Bone marrow (tissue), 2 donors: ENCODE measurements around the gene UBR4.

Experiments
- DNase-seq, 2 donors: peaks; one replicate each; lab custom pipeline; 2025; lab: John Stamatoyannopoulos, UW

UBR4 gene

DNA sequence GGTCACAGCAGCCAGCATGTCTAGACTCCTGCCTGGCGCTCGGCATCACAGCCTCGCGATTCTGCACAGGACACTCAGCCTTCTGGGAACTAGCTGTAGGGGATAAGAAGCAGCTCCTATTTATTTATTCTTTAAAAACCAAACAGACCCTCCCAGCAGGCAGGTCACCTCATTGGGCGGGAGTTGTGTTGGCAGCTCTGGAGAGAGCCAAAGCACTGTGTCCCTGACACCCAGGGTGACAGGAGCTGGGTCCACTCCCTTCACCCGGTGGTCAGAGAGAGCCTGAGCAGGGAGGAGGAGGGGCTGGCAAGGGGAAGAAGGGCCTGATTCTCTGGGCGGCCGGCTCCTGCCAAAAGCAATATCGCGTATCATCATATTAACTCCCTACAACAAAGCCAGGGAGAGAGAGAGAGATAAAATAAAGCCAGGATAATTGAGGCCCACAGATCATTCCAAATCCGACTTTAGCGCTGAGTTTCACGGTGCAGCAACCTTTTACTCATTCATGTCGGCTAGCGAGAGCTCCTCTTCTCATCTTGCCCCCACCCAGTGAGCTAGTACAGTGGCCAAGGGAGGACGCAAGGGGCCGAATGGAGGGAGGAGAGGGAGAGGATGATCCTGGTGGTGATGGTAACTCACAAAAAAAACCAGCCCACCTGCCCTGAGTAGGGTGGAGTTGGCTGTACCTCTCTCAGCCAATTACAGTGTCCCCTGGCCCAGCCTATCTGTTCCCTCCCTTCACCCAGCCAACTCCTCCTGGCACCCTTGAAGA is 173.8 kb downstream of the UBR4 start:
- no peak for DNase-seq

DNA sequence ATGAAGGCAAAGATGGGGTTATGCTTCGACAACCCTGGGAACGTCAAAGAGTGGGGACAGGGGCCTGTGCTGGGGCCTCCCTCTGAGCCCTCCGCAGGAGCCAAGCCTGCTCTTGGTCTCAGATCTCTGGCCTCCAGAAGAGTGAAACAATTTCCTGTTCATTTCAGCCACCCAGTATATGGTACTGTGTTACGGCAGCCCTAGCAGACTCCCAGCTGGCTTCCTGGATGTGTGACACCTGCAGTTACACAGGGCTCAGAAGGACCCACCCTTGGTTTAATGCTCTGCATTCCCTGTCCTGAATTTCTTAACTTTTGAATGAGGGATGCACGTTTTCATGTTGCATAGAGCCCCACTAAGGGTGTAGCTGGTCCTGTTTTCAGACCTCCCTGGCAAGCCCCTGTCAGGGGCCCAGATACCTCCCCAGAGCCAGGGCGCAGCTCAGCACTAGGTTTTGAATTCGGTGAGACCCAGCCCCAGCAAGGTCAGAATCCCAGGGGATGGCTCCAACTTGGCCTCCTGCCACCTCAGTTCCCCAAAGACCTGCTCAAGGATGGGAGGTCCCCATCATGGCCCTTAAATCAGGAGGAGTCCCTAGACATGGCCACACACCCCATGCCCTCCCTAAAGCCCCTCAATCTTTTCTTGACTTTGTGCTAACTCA is 174.6 kb downstream of the UBR4 start:
- DNase-seq: no peak

DNA sequence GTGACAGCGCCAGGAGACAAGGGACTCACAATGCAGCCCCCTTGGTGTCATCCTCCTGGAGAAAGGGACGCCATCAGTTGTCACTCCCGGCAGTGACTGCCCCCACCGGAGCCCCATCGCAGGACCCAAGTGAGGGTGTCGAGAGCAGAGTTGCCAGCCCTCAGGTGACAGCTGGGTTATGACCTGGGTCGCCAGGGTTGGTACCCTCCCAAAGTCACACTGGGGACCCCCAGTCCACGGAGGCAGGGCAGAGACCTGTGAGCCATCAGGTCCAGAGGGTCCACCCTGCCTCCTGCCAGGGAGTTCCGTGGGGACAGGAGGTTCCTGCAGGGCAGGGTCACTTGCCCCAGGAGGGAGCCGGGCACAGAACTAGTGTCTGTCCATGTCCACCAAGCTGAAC is 175.3 kb downstream of the UBR4 start:
- DNase-seq: no peak

DNA sequence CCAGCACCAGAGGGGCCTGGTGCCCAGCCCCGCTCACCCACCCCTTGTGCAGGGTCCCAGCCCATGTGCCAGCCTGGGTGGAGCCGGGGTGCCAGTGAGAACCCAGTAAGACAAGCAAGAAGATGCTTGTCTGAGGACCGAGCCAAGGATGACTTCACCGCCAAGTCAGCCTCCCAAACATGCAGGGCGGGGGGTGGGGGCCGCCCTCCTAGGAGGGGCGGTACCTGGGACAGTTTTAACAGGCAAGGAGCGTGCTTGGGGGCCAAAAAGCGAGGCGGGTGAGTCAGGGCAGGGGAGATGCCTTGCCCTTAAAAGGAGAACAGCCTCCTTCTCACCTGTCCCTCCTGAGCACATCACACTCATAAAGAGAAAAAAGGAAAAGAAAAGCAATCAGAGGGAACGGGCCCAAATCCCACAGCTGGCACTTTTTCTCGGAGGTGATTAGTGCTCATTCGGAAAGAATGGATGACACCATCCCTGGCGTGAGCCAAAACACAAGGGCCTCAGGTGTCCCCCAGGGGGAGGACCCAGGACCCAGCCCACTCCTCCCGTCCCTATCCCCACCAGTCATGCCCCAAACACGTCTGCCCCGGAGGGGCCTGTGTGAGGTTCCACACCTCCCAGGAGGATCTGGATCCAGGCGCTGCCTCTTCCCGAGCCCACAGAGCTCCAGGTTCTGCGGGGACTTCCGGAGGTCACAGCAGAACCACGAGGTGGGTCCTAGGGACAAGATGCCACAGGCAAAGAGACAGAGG is 176.0 kb downstream of the UBR4 start:
- DNase-seq: no peak

DNA sequence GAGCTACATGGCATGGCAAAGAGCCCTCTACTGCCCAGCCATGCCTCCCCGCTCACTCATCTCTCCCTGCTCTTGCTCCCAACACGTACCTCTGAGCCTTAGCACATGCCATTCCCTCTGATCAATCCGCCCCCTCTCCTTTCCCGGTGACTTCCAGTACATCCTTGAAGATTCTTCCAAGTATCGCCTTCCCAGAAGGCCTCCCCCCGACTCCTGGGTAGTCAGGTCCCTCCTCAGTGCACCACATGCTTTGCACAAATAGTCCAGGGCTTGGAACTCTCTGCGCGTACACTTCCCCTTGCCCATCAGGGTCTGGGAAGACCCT is 176.6 kb downstream of the UBR4 start:
- no peak for DNase-seq

DNA sequence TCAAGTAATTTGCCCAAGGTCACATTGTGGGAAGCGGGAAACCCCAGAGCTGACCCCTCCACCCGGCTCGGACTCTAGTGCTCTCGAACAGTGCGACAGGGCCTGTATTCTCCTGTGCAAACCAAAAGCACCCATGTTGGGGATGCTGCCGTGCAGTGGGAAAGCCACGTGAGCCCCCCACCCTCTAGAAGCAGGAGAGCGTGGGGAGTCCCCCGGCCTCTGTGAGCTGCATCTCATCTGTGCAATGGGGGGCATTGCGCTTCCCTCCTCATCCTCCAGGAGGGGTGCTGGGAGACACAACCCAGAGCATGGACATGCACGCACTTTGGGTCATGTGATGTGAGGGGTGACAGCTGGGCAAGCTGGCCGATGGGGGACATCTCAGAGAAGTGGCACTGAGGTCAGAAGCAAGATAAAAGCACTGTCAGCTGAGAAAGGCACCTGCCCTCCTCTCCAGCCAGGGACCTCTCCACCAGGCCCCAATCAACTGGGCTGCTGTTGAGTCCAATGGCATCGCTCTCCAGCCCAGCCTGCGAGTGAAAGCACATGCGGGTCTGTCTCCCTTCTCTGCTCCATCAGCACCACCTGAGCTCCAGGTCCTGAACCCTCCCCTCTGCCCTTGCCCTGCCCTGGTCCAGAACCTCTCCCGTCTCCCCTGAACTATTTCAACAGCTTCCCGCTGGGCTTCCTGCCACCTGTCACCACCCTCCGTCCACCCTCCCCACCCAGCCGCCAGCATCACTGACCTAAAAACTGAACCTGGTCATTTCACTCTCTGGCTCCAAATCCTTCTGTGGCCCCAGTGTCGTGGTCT is 177.2 kb downstream of the UBR4 start:
- DNase-seq: no peak

DNA sequence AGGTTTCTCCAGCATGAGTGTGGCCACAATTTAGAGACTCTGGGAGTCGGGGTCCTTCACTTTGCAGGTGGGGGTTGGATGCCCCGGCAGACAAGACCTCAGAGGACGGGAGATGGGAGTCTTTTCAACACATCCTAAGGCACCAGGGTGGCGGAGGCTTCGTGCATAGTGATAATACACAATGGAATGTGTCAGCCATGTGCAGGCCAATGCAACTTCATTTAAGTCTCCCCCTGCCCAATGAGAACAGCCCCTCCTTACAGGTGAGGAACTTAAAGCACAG is 177.7 kb downstream of the UBR4 start:
- no peak for DNase-seq

DNA sequence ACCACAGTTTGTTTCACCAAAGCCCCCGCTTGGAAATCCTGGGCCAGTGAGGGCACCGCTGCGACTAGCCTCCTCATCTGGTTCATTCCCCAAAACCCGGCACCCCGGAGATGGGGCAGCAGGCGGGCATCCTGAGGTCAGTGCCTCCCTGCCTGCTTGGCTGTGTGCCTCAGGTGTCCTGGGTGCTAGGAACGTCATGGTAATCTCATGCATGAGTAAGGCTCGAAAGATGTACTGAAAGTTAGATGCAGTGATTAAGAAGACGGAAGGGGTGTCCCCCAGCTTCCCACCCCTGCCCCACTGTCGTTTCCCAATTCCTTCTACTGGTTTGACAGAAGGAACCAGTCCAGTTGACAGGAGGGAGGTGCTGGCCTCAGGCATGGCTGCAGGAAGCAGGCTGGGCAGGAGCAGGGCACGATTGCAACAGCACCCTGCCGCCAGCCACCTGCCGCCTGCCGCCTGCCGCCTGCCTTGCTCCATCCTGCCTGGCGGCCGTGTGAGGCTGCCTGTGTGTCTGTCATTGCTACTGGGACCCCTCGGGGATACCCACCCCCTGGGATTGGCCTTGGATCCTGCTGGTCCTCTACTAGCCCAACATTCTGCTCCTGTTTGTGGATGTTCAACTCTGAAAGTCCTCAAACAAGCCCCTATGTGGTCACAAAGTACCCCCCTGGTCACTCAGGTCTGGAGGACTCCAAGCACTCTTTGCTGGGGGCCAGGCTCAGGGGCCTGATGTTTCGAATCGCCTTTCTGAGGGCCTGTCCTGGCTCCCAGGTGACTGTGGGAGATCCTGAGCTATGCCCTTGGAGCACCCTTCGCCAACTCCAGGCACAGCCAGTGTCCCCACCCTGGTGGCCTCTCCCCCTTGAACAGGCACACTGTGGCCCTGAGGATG is 180.6 kb downstream of the UBR4 start:
- no peak for DNase-seq

DNA sequence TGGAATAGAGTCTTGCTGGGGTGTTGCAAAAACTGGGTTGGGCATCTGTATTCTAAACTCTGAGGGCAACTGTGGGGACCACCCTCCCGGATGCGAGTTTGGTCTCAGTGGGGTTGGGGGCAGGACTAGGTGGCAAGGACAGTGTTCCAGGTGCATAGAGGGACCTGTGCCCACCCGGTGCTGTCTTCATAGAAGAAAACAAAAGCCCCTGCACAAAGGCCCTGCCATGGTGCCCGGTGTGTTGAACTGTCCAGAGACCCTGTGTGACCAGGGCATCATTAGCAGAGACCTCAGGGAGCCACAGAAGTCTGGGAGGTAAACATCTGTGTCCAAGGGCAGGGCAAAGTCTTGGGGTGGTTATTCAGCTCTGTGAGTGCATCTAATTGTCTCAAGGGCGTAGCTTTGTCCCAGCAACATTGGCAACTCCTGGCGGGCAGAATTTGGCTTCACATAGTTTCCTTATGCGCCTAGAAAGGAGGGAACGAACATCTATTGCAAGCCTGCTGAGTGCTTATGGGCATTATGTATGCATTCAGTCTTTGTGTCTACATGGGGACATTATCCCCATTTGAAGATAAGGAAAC is 181.4 kb downstream of the UBR4 start:
- no peak for DNase-seq

DNA sequence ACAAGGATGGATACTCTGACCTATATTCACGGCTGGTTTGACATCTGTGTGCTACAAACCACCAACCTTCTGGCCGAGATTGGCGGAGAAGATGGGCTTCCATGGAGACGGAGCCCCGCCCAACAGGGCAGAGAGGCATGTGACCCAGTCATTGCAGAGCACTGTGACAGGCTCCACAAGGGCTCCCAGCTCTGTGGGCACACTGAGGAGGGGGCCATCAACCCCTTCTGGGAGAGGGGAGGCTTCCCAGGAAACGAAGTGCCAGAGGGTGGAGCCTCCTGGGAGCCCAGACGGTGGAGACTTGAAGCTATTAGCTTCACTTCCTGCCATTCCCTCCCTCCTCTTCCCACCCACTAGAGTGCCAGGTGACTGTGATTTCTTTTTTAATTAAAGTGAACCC is 182.0 kb downstream of the UBR4 start:
- DNase-seq: no peak
